Body of pancreas (tissue), 4 donors: ENCODE results near the gene RUNX2. TPM values are rescaled to one million over a fixed set of nuclear protein-coding genes. Genes with fewer than 3 reads are reported as not detected.

ENCODE experiments used
- ATAC-seq: fragments of 150-250 bp; one replicate; pipeline ENCODE4 v1.9.1; 2016
- DNase-seq, 4 donors: peaks; one replicate each; pipeline ENCODE4 v3.0.0-alpha.2; 2019
- H3K27ac ChIP-seq, 4 donors: fragments of 200-600 bp; sonication (generic); 1 replicate in 3 of 4; 2 replicates in 1 of 4; pipeline versions ENCODE4 v1.5.1 to v1.6.1; 2016 to 2019; ENCODE audit warnings: mild to moderate bottlenecking in 1 of 4, mixed read lengths in 1 of 4, moderate library complexity in 1 of 4
- H3K27me3 ChIP-seq, 2 donors: fragments of 200-600 bp; sonication (generic); one replicate each; pipeline ENCODE4 v1.6.0; 2016; ENCODE audit warnings: mild to moderate bottlenecking in 1 of 2
- H3K36me3 ChIP-seq, 2 donors: fragments of 200-600 bp; sonication (generic); replicated peaks in 1 of 2; 2 replicates each; pipeline ENCODE4 v1.5.1; 2016; ENCODE audit warnings: low read depth in 2 of 2; ENCODE audit not compliant: insufficient read depth in 1 of 2
- H3K4me1 ChIP-seq: fragments of 200-600 bp; sonication (generic); one replicate; pipeline ENCODE4 v1.6.0; 2016
- H3K4me3 ChIP-seq, 2 donors: fragments of 200-600 bp; sonication (generic); 1 replicate in 1 of 2; 2 replicates in 1 of 2; pipeline ENCODE4 v1.5.1; 2016 to 2019
- H3K9me3 ChIP-seq, 3 donors: fragments of 200-600 bp; sonication (generic); 1 replicate in 2 of 3; 2 replicates in 1 of 3; pipeline ENCODE4 v1.5.1; 2016
- POLR2A ChIP-seq, 3 donors: fragments of 450-650 bp; IDR thresholded peaks; one replicate each; pipeline ENCODE4 v1.6.1; 2016; ENCODE audit warnings: antibody characterized with exemption in 3 of 3, mild to moderate bottlenecking in 2 of 3
- WGBS, 2 donors: methylation state at CpG; one replicate each; pipeline ENCODE4 v1.1.5; 2017; 5-methylcytosine and 5-hydroxymethylcytosine counted together
- intact Hi-C: fragments of 100-400 bp; cut with DNase I; formaldehyde crosslinking; loops from one replicate; pipeline ENCODE4 v1.15.1; 2023
- total RNA-seq, 2 donors: library from RNA; depleted of rRNA; stranded (reverse); fragments of >200 nt; gene quantifications; one replicate each; pipeline ENCODE4 v1.1.0, GENCODE V29; 2016
- TF ChIP-seq, protein P1 (sequence below), 7 experiments: fragments of 450-650 bp in 4 of 7; fragments of 200-600 bp in 3 of 7; sonication (generic) in 3 of 7; IDR thresholded peaks; one replicate each; pipeline ENCODE4 v1.5.1; 2016 to 2019; ENCODE audit warnings: antibody characterized with exemption in 7 of 7

Gene RUNX2
- total RNA-seq, 2 donors from 2014 or later = 0.33 to 1.0 TPM

GRCh38 chr6:45624228-45624627 is 296.1 kb downstream of the RUNX2 start:
- DNase-seq (no peak), ATAC-seq (no peak)
- Histone ChIP-seq H3K27ac (no peak overlapping the region), H3K4me1 (no peaks in the 10 kb centered on the region), H3K4me3 (no peak overlapping the region), H3K36me3 (no peaks in the 10 kb centered on the region), H3K27me3 (no peaks in the 10 kb centered on the region), H3K9me3 (no peaks in the 10 kb centered on the region)
- WGBS, 2 donors = 90 to 95% methylated on average over 4 of the region's 4 CpGs
- intact Hi-C loops = no loop called here
- TF ChIP-seq, protein P1, sequence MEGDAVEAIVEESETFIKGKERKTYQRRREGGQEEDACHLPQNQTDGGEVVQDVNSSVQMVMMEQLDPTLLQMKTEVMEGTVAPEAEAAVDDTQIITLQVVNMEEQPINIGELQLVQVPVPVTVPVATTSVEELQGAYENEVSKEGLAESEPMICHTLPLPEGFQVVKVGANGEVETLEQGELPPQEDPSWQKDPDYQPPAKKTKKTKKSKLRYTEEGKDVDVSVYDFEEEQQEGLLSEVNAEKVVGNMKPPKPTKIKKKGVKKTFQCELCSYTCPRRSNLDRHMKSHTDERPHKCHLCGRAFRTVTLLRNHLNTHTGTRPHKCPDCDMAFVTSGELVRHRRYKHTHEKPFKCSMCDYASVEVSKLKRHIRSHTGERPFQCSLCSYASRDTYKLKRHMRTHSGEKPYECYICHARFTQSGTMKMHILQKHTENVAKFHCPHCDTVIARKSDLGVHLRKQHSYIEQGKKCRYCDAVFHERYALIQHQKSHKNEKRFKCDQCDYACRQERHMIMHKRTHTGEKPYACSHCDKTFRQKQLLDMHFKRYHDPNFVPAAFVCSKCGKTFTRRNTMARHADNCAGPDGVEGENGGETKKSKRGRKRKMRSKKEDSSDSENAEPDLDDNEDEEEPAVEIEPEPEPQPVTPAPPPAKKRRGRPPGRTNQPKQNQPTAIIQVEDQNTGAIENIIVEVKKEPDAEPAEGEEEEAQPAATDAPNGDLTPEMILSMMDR (IDR thresholded peaks at IDR 0.05) = no peak
- TF ChIP-seq POLR2A (IDR thresholded peaks at IDR 0.05) = no peak

- Histone ChIP-seq H3K9me3 (no peaks in the 10 kb centered on the region), H3K36me3 (no peaks in the 10 kb centered on the region), H3K27ac (no peak overlapping the region), H3K27me3 (no peaks in the 10 kb centered on the region), H3K4me1 (no peaks in the 10 kb centered on the region), H3K4me3 (no peak overlapping the region)
- WGBS, 2 donors = 75 to 82% methylated on average over 5 of the region's 5 CpGs
- intact Hi-C loops = no loop called here
- DNase-seq (no peak), ATAC-seq (no peak)
- no peak for TF ChIP-seq POLR2A (IDR thresholded peaks at IDR 0.05)
- TF ChIP-seq, protein P1 (IDR thresholded peaks at IDR 0.05) = no peak
These were observed 297.1 kb downstream of the RUNX2 start for GRCh38 chr6:45625191-45625664.

DNA sequence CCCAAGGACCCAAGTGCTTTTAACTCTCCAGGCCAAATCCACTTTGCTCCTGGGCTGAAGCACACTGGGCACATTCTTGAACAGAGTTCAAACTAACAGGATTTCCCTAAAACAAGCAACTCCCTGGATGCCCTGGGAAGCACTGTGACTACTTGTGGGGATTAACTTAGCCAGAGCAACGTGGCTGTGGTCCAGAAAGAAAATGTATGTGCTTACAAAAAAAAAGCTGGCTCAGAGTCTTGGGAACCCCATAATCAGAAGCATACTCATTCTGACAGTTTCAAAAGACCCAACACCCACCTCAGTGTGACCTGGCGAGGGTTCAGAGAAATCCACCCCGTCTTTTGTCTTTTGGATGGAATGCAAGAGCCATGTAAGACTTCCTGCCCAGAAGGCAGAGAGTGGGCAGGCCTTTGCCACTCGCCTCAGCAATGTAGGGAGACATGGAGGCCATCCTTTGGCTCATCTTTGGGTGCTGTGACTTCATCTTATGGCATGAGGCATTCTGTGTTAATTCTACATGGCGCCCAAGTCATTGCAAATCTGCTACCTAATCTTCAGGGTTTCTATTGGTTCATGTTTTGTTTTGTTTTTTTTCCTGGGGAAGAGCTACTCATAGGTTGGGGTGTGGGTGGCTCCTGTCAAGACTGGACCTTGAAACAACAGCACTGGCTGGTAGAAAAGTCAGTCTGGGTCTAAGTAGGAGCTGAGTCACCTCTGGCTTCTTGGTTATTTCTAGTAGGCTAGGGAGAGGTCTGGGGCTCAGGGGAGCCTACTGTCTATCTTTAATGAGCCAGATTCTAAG is 298.2 kb downstream of the RUNX2 start:
- no peaks in the 10 kb centered on the region for H3K4me1 ChIP-seq
- TF ChIP-seq POLR2A (IDR thresholded peaks at IDR 0.05) = no peak
- TF ChIP-seq, protein P1 (IDR thresholded peaks at IDR 0.05) = no peak
- intact Hi-C loops = no loop called here
- no peak for DNase-seq
- no peaks in the 10 kb centered on the region for H3K9me3 ChIP-seq
- no peaks in the 10 kb centered on the region for H3K36me3 ChIP-seq
- H3K27me3 ChIP-seq = no peaks in the 10 kb centered on the region
- WGBS, 2 donors = 69 to 73% methylated on average over 5 of the region's 5 CpGs
- H3K27ac ChIP-seq = no peak overlapping the region
- H3K4me3 ChIP-seq = no peak overlapping the region
- ATAC-seq = no peak

DNA sequence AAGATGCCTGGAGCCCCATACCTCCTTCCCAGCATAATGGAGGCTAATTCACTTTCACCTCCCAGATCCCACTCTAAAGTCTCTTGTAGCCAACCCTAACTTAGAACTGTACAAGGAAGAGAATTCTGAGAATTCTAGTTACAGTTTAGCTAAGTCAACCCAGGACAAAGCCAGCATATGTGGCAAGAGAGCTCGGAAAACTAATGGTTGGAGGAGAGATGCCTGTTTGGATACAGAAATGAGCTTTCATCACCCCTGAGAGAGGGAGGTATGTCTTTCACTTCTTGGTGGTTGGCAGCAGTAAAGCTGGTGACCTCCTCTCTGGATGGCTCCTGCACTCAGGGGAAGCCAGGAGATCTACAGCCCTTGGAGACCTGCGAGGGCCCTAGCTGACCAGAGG is 302.2 kb downstream of the RUNX2 start:
- Histone ChIP-seq H3K27me3 (no peaks in the 10 kb centered on the region), H3K27ac (no peak overlapping the region), H3K9me3 (no peaks in the 10 kb centered on the region), H3K36me3 (no peaks in the 10 kb centered on the region), H3K4me1 (no peaks in the 10 kb centered on the region), H3K4me3 (no peak overlapping the region)
- TF ChIP-seq, protein P1 (IDR thresholded peaks at IDR 0.05) = no peak
- TF ChIP-seq POLR2A (IDR thresholded peaks at IDR 0.05) = no peak
- 69 to 70% methylated on average over 2 of the region's 2 CpGs for WGBS, 2 donors
- ATAC-seq (peak; percentile 45), DNase-seq (no peak)
- intact Hi-C loops = no loop called here

GRCh38 chr6:45630801-45631200 is 302.7 kb downstream of the RUNX2 start:
- intact Hi-C loops = no loop called here
- WGBS, 2 donors = 45 to 47% methylated on average over 4 of the region's 4 CpGs

More at GRCh38 chr6:45630801-45631200, 302.7 kb downstream of the RUNX2 start:
- H3K27ac ChIP-seq = no peak overlapping the region
- no peak for DNase-seq
- no peak for ATAC-seq
- no peaks in the 10 kb centered on the region for H3K27me3 ChIP-seq
- H3K4me1 ChIP-seq = no peaks in the 10 kb centered on the region
- H3K4me3 ChIP-seq = no peak overlapping the region
- no peaks in the 10 kb centered on the region for H3K9me3 ChIP-seq
- TF ChIP-seq, protein P1 (IDR thresholded peaks at IDR 0.05) = no peak
- no peak for TF ChIP-seq POLR2A (IDR thresholded peaks at IDR 0.05)
- H3K36me3 ChIP-seq = no peaks in the 10 kb centered on the region
